Esophagus muscularis mucosa (tissue), 4 donors: ENCODE results near the gene FRY.

Experiments used
- CTCF ChIP-seq, 3 experiments: fragments of 200-600 bp in 2 of 3; fragments of 450-650 bp in 1 of 3; sonication (generic) in 2 of 3; IDR thresholded peaks; one replicate each; pipeline ENCODE4 v1.5.1; 2017 to 2019; ENCODE audit warnings: antibody characterized with exemption in 3 of 3, mild to moderate bottlenecking in 2 of 3, moderate library complexity in 1 of 3
- EP300 ChIP-seq: sonication (generic); formaldehyde crosslinking; IDR thresholded peaks from one replicate; pipeline ENCODE4 v1.6.1; 2017; ENCODE audit warnings: antibody characterized with exemption
- POLR2A ChIP-seq: fragments of 450-650 bp; IDR thresholded peaks from one replicate; pipeline ENCODE4 v1.6.1; 2017; ENCODE audit warnings: antibody characterized with exemption, moderate library complexity, mild to moderate bottlenecking, low read depth
- POLR2AphosphoS5 ChIP-seq, 2 donors: sonication (generic); formaldehyde crosslinking; IDR thresholded peaks; one replicate each; pipeline ENCODE4 v1.6.1; 2017; ENCODE audit warnings: antibody characterized with exemption in 2 of 2

DNA sequence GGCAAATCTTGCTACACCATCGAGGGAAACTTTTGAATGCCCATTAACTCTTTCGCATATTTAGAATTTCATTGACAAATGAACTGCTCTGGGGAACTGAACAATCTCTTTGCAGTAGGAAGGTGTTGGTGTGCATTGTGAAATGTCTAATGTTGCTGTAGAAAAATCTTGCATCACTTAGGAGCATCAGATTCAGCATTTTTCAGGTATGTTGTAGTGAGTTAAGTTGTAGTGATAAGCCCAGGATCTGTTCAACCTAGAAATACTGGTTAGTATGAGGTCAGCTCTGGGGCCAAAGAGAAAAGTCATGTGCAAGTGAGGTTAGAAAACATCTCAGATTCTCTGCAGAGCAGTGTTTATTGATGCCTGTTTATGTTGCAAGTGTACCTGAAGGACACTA is 4.1 kb downstream of the FRY start:
- TF ChIP-seq EP300 (no peak), POLR2A (no peak), CTCF (IDR thresholded peaks at IDR 0.05) (no peak), POLR2AphosphoS5 (IDR thresholded peaks at IDR 0.05) (no peak)
